ENCODE results near the gene CROCC2.

The CROCC2 gene

GRCh38 chr2:241008711-241009121 lies 102.6 kb downstream of the CROCC2 start:
- DNase-seq (ENCODE audit: low read depth in 1 of 2, low spot score in 1 of 2), result no peak

- DNase-seq (ENCODE audit: low read depth in 1 of 2, low spot score in 1 of 2), result no peak
Observed at GRCh38 chr2:241009191-241009590, 103.1 kb downstream of the CROCC2 start.

- no peak for DNase-seq (ENCODE audit: low read depth in 1 of 2, low spot score in 1 of 2)
Observed at GRCh38 chr2:241009601-241010530, 103.7 kb downstream of the CROCC2 start.

GRCh38 chr2:241010531-241011295 lies 104.6 kb downstream of the CROCC2 start:
- DNase-seq (ENCODE audit: low read depth in 1 of 2, low spot score in 1 of 2), result no peak

GRCh38 chr2:241011296-241011600 lies 105.1 kb downstream of the CROCC2 start:
- no peak for DNase-seq (ENCODE audit: low read depth in 1 of 2, low spot score in 1 of 2)

- no peak for DNase-seq (ENCODE audit: low read depth in 1 of 2, low spot score in 1 of 2)
Observed at GRCh38 chr2:241011751-241012510, 105.8 kb downstream of the CROCC2 start.

GRCh38 chr2:241014224-241014623 lies 108.1 kb downstream of the CROCC2 start:
- no peak for DNase-seq (ENCODE audit: low read depth in 1 of 2, low spot score in 1 of 2)

- no peak for DNase-seq (ENCODE audit: low read depth in 1 of 2, low spot score in 1 of 2)
Observed at GRCh38 chr2:241014764-241015163, 108.6 kb downstream of the CROCC2 start.

- no peak for DNase-seq (ENCODE audit: low read depth in 1 of 2, low spot score in 1 of 2)
Observed at GRCh38 chr2:241015439-241015838, 109.3 kb downstream of the CROCC2 start.

- DNase-seq (ENCODE audit: low read depth in 1 of 2, low spot score in 1 of 2), result no peak
Observed at GRCh38 chr2:241017228-241017940, 111.2 kb downstream of the CROCC2 start.

- DNase-seq (ENCODE audit: low read depth in 1 of 2, low spot score in 1 of 2), result no peak
Observed at GRCh38 chr2:241018051-241018891, 112.1 kb downstream of the CROCC2 start.

GRCh38 chr2:241019441-241020139 lies 113.5 kb downstream of the CROCC2 start:
- no peak for DNase-seq (ENCODE audit: low read depth in 1 of 2, low spot score in 1 of 2)

GRCh38 chr2:241020201-241020600 lies 114.1 kb downstream of the CROCC2 start:
- DNase-seq (ENCODE audit: low read depth in 1 of 2, low spot score in 1 of 2), result no peak

GRCh38 chr2:241020629-241021190 lies 114.6 kb downstream of the CROCC2 start:
- DNase-seq (ENCODE audit: low read depth in 1 of 2, low spot score in 1 of 2), result no peak

- DNase-seq (ENCODE audit: low read depth in 1 of 2, low spot score in 1 of 2), result no peak
Observed at GRCh38 chr2:241025639-241026038, 119.5 kb downstream of the CROCC2 start.

- DNase-seq (ENCODE audit: low read depth in 1 of 2, low spot score in 1 of 2), result no peak
Observed at GRCh38 chr2:241029599-241030332, 123.6 kb downstream of the CROCC2 start.

- DNase-seq (ENCODE audit: low read depth in 1 of 2, low spot score in 1 of 2), result no peak
Observed at GRCh38 chr2:241030333-241030680, 124.2 kb downstream of the CROCC2 start.

GRCh38 chr2:241030883-241031282 lies 124.7 kb downstream of the CROCC2 start:
- no peak for DNase-seq (ENCODE audit: low read depth in 1 of 2, low spot score in 1 of 2)
